ENCODE results near the gene MYNN. TPM values are rescaled to one million over a fixed set of nuclear protein-coding genes. Genes with fewer than 3 reads are reported as not detected.

The MYNN gene
- total RNA-seq, 1 experiment from 2014 or later = 23.8 TPM

- no peak for DNase-seq (ENCODE audit: low read depth)
Observed at GRCh38 chr3:169827712-169828111, 54.5 kb downstream of the MYNN start.

- no peak for DNase-seq (ENCODE audit: low read depth)
Observed at GRCh38 chr3:169835533-169835932, 62.3 kb downstream of the MYNN start.

GRCh38 chr3:169836078-169836941 lies 63.1 kb downstream of the MYNN start:
- DNase-seq (ENCODE audit: low read depth) = no peak

- no peak for DNase-seq (ENCODE audit: low read depth)
Observed at GRCh38 chr3:169836942-169837275, 63.7 kb downstream of the MYNN start.

GRCh38 chr3:169838511-169839030 lies 65.4 kb downstream of the MYNN start:
- DNase-seq (ENCODE audit: low read depth) = no peak

Other genes with a start within 250 kb of the MYNN start
- 12.3 and 13.3 TPM in 2 replicates for gene MECOM, start 109.7 kb upstream of the MYNN start, total RNA-seq (2014; rRNA removed; shearing (Covaris generic))
- gene TERC, start 8.3 kb upstream of the MYNN start, total RNA-seq (2014; rRNA removed; shearing (Covaris generic)) = 45.8 and 88.5 TPM in 2 replicates
- gene ACTRT3, start 3.8 kb upstream of the MYNN start, total RNA-seq (2014; rRNA removed; shearing (Covaris generic)) = 1.3 and 1.6 TPM in 2 replicates
- gene LRRIQ4, start 39.5 kb downstream of the MYNN start, total RNA-seq (2014; rRNA removed; shearing (Covaris generic)) = not detected in 2 replicates
- gene LRRC34, start 39.5 kb downstream of the MYNN start, total RNA-seq (2014; rRNA removed; shearing (Covaris generic)) = 8.5 and 9.4 TPM in 2 replicates
- not detected in 2 replicates for gene LRRC31, start 96.5 kb downstream of the MYNN start, total RNA-seq (2014; rRNA removed; shearing (Covaris generic))
- gene SAMD7, start 138.2 kb downstream of the MYNN start, total RNA-seq (2014; rRNA removed; shearing (Covaris generic)) = not detected in 2 replicates
- 21.3 and 25.8 TPM in 2 replicates for gene SEC62, start 193.4 kb downstream of the MYNN start, total RNA-seq (2014; rRNA removed; shearing (Covaris generic))

Data from RPMI7951 (cell line).